Stimulated activated CD8-positive, alpha-beta memory T cell treated with anti-CD3 and anti-CD28 coated beads, Interleukin-15, amount 100 ng/mL, for 1 hour (primary cell): ENCODE measurements around the gene EEFSEC.

Source experiments
- DNase-seq: peaks from one replicate; pipeline ENCODE4 v3.0.0-alpha.2; 2020; ENCODE audit warnings: low read depth

The EEFSEC gene

DNA sequence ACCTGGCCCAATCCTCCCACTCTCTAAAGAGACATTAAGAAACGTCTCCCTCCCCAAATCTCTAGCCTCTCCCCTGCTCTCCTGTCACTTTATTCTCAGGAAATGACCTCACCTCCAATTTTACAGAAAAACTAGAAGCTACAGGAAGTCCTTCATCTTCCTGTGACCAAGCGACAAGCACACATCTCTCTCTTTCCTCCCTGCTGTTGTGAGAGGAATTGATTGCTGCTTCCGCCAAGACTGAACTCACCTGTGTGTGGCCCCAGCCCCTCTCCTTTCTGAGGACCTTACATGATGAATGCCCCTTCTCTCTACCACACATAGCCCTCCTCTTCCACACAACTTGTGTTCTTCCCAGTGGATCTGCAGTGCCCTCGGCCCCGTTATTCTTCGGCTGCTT, 295.2 kb downstream of the EEFSEC start:
- DNase-seq, result no peak

DNA sequence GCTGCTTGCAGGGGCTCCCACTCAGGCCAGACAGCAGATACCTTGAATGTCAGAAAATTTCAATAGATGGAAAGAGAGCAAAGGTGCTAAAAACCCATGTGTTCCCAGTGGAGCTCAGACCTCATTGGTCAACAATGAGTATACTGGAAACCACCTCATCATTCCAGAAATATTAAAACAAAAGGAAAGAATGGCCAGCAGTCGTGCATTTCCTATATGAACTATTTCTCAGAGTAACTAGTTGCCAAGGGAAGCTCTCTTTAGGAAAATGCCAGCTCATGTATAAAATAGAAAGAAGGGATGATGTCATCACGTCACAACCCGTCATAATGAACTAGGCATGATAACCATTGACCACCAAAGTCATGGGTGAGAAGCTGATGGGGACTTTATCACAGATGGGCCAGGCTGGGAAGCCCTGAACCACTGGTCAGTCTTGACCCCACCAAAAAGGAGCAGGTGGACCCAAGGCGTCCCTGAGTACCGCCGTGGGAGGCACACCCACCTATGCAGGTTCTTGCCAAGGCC, 295.9 kb downstream of the EEFSEC start:
- no peak for DNase-seq

DNA sequence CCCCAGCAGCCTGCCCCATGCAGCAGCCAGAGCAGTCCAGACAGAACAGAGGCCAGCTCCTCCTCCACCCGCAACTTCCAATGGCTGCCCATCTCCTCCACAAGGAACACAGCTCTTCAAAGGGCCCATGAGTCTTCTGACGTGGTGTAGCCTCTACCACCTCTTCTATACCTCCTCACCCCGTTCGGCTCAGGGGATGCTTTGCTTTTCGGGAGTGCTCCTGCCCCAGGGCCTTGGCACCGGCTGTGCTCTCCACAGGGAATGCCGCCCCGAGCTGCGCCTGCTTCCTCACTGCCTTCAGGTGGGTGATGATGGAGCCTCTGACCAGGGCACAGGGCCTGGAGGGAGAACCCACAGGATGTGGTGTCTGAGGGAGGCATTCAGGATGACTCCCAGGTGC, 298.8 kb downstream of the EEFSEC start:
- no peak for DNase-seq

DNA sequence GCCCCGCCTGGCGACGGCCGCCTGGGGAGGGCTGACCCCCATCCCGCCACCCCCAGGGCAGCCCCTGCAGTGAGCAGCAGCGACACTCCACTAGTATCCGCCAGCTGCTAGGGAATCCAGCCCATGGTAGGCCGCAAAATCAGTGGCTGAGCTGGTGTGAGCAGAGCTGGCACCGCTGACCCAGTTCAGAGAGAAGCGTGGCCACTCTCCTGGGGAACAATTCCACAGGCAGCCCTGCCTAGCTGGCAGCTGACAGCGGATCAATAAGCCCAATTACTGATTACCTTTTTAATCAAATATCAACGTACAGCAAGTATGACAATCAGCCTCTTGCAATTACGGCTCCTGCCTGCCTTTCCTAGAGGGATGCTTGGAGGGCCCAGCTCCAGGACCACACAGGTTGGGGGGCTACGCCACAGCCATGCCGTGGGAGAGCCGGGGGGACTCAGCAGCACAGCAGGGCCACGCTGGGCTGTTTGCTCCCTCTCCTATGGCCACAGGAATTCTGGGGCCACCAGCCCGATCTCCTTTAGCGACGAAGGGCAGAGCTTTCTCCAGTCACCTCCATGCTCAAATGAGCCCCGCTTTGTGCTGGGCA, 299.5 kb downstream of the EEFSEC start:
- DNase-seq, result no peak

DNA sequence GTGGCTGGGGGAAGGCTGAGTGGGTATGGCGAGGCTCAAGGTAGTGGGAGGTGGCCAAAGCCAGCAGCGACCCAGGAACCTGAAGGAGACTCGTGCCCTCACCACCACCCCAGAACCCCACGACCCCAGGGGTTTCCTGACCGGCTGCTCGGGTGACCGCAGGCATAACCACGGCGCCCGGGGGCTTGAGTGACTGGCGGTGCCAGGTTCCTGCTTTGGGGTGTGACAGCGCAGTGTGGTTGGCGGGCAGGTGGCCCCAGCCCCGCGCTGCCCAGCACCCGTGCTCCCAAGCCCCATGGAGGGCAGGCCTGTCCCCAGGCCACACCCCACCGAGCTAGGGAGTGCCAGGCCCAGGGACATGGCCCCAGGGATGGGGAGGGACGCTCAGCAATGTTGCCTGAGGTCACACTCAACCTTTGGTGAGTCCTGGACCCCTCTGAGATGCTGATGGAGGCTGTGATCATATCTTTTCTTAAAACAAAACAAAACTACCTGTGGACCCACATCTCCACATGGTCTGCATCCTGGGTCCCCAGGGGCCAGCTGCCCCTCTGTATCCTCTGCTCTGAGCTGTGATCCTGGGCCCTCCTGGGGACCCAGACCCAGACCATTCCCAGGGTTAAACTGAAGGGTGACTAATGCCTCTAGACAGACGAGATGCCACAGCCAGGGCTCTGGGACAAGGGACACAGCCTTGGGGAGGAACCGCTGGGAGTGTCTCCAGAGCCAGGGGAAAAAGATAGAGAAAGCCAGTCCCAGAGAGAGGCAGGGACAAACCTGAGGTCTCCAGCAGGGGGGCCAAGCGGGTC, 300.4 kb downstream of the EEFSEC start:
- no peak for DNase-seq

DNA sequence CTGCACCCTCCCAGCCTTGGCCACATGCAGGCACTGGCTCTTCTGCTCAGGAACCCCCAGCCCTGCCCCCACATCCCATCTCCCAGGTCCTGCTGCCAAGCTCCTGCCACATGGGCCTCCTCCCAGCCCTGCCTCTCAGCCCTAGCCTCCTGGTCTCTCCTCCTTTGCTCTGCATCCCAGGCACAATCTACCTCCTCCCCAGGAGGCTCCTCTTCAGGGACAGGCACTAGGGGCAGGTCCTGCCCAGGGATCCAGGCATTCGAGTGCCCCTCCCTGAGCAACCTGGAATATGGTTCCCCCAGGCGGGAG, 301.0 kb downstream of the EEFSEC start:
- no peak for DNase-seq

DNA sequence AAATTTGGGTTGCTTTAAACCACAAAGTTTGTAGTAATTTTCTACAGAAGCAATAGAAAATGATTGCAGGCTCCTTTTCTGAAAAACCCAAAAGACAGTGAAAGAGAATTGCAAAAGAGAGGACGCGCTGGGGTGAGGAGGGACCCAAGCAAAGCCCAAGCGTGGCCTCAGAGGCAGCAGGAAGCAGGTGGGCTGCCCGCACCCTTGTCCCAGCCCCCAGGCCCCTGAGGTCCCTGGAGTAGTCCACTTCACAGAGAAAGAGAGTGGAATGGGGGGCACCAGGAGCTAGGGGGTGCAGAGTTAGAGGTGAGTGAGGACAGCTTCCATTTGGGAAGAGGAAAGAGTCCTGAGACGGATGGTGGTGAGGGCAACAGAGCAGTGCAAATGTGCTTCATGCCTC, 301.8 kb downstream of the EEFSEC start:
- no peak for DNase-seq

DNA sequence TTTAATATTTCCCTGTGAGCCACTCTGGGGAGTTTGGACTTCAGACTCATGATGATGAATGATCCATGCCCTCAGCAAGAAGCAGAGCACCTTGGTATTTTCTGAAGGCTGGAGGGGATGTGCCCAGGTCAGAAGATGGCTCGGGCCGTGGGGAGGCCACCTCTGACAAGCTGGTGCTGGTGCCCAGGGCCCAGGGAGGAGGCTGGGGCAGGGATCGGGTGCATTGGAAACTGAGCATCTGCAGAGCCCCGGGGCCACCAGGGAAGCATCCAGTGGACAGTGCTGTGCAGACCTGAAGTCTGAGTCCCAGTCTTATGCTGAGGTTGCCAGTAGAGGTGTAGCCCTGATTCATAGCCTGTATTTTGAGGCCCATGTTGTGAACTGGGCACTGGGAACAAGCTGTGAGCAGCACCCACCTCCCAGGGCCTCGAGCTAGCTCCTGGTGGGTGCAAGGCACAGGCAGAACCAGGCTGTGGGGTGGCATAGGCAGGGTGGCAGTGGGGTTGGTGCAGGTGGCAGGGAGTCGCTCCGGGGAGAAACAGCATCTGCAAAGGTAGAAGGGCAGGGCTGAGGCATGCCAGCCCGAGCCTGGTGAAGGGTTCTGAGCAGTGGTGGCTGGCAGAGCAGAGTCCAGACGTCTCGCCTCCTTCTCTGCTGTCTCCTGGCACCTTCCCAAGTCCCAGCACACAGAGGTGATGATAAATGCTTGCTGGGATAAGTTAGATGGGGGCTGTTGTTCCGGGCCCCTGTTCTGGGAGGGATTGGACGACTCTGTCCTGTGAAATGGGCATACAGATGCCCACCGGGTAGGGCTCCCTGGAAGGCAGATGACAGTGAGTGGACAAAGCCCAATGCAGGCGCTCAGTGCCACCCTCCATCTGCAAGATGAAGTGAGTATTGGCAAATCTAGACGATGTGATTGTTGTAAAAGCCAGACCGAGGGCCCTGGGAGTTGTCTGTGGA, 302.8 kb downstream of the EEFSEC start:
- no peak for DNase-seq

DNA sequence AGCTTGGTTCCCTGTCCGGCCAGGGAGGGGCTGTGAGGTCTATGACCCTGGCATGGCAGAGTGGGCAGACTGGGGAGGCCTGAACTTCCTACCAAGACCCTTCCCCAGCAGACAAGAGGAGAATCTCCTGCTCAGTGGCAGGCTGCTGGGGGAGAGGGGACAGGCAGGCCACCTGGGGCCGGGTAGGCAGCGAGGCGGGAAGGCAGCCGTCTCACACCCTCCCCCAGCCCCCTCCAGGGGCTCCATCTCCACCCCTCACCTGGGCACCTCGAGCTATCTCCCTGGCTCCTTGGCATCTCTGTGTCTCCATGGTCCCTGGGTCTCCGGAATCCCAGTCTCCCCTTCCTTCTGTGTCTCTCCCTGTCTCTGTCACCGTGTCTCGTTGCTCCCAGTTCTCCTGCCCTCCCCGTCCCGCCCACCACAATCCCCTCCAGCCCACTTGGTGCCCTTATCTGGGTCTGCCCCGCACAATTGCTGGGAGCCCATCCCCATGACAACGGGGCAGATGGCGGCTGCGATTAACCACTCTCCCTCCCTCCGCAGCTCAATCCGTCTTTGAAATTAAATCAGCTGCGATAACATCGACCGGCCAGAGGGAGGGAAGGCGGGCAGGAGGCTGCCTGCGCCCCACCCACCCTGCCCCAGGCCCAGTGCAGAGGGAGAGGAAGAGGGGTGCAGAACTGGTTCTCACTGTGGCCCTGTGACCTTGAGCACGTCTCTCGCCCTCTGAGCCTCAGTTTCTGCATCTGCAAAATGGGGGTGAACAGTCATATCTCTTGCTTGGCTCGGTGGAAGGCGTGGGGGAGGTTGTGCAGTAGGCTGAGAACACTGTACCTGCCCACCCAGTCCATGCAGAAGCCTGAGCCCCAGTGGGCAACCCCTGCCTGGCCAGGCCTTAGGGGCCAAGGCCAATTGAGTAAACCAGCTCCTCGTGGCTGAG, 303.8 kb downstream of the EEFSEC start:
- no peak for DNase-seq

DNA sequence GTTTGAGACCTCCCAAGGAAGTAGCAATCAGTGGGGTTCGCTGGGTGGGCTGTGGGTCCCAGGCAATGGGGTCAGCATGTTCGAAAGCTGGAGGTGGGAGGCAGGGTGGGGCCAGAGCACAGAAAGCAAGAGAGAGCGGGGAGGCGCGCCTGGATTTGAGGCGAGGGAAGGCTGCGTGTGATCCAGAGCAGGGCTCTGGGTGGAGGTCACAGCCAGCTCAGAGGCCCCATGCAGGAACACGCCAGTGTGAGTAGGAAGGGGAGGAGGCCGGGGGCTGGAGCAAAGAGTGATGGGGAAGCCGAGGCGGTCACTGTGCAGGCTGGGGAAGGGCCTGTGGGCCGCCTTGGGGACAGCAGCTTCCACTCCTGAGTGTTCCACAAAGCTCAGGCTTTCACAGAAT, 304.7 kb downstream of the EEFSEC start:
- no peak for DNase-seq
